Caco-2 (cell line): Measurements from ENCODE around the gene ARHGDIA. TPM values are rescaled to one million over a fixed set of nuclear protein-coding genes. Genes with fewer than 3 reads are reported as not detected.

Experiments used
- BruUV-seq: library from RNA; stranded (reverse); fragments of 400-500 nt; replicated peaks from 2 replicates; lab custom pipeline; 2021; lab: Mats Ljungman, UMichigan
- CTCF ChIA-PET: fragments of 300-600 bp; sonication (Branson Sonifier 250); formaldehyde crosslinking; loops from one replicate; lab custom pipeline; 2022; ENCODE audit warnings: antibody characterized with exemption; lab: Charles Lee
- POLR2A ChIA-PET: fragments of 300-600 bp; sonication (Branson Sonifier 250); formaldehyde crosslinking; loops from one replicate; lab custom pipeline; 2022; ENCODE audit warnings: antibody characterized with exemption; lab: Charles Lee
- DNase-seq, 2 experiments: peaks; one replicate each; pipeline versions ENCODE4 v3.0.0 to v3.0.0-alpha.2; 2020 to 2022
- H3K27me3 ChIP-seq: replicated peaks from 2 replicates; pipeline ENCODE4 v1.6.0; 2011; ENCODE audit warnings: low read length; ENCODE audit not compliant: control insufficient read depth, insufficient read depth
- H3K36me3 ChIP-seq: 2 replicates; pipeline ENCODE4 v1.5.1; 2011; ENCODE audit warnings: low read length; ENCODE audit not compliant: control insufficient read depth, insufficient read depth
- H3K4me1 ChIP-seq: fragments of 250-450 bp; sonication (Bioruptor Pico); 2 replicates; pipeline ENCODE4 v1.5.1; 2020; ENCODE audit warnings: mild to moderate bottlenecking
- H3K4me3 ChIP-seq: 2 replicates; pipeline ENCODE4 v1.5.1; 2011; ENCODE audit warnings: low read depth, mild to moderate bottlenecking, control low read depth, low read length
- H3K9me3 ChIP-seq: fragments of 250-450 bp; sonication (Bioruptor Pico); 2 replicates; pipeline ENCODE4 v1.5.1; 2020; ENCODE audit warnings: mild to moderate bottlenecking, moderate library complexity
- H3K27ac Mint-ChIP-seq: one replicate; pipeline ENCODE4 v1.8.0; 2022; ENCODE audit warnings: mixed read lengths; ENCODE audit not compliant: unreplicated experiment
- H3K27me3 Mint-ChIP-seq: one replicate; pipeline ENCODE4 v1.8.0; 2022; ENCODE audit warnings: mixed read lengths; ENCODE audit not compliant: insufficient read depth, unreplicated experiment
- H3K36me3 Mint-ChIP-seq: one replicate; pipeline ENCODE4 v1.8.0; 2022; ENCODE audit warnings: mild to moderate bottlenecking, mixed read lengths; ENCODE audit not compliant: insufficient read depth, unreplicated experiment
- H3K4me1 Mint-ChIP-seq: one replicate; pipeline ENCODE4 v1.8.0; 2022; ENCODE audit warnings: low read depth, mixed read lengths; ENCODE audit not compliant: unreplicated experiment
- H3K4me3 Mint-ChIP-seq: one replicate; pipeline ENCODE4 v1.8.0; 2022; ENCODE audit warnings: mild to moderate bottlenecking, moderate library complexity, mixed read lengths; ENCODE audit not compliant: unreplicated experiment
- H3K9me3 Mint-ChIP-seq: one replicate; pipeline ENCODE4 v1.8.0; 2022; ENCODE audit warnings: mixed read lengths; ENCODE audit not compliant: unreplicated experiment
- intact Hi-C: fragments of 100-400 bp; cut with micrococcal nuclease; formaldehyde crosslinking; loops from one replicate; pipeline ENCODE4 v1.10.0; 2022; ENCODE audit not compliant: unreplicated experiment
- total RNA-seq: library from RNA; stranded (reverse); gene quantifications from 2 replicates; pipeline ENCODE4 v1.2.3, GENCODE V29; 2022
- TF ChIP-seq, protein P1 (sequence below), 2 experiments: fragments of 200-600 bp in 1 of 2; IDR thresholded peaks; 1 replicate in 1 of 2; 2 replicates in 1 of 2; pipeline versions ENCODE4 v1.5.1 to v1.8.0; 2011 to 2022; ENCODE audit warnings: antibody characterized with exemption in 1 of 2, control low read depth in 1 of 2, inconsistent platforms in 1 of 2, low read depth in 1 of 2, low read length in 1 of 2, mild to moderate bottlenecking in 1 of 2, moderate library complexity in 1 of 2; ENCODE audit not compliant: insufficient read depth in 1 of 2, severe bottlenecking in 1 of 2, unreplicated experiment in 1 of 2

The ARHGDIA gene
- total RNA-seq, 1 experiment from 2014 or later, result 253 TPM

DNA sequence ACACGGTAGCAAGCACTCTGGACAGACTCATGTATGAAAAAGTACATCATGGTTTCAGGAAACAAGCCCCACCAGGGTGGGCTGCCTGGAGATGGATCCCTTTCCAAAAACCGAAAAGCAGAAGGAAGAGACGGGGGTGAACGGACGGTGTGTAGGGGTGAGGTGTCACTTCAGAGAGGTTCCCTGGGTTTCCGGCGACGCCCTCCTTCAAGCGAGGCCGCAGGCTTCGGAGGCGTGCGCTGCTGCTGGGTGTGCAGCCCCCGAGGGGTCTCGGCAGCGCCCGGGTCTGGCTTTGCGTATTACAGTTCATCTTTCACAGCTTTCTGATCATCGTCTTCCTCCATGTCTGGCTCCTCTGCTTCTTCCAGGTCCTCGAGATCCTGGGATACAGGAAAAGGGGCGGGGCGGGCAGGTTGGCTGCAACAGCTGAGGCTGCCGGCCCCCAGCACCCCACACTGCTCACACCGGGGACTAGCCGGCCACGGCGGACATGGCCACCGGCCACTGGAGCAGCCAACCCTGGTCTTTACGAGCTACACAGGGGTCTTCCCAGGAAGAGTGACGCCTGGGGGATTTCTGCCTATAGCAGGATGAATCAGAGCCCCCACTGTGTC, 27.3 kb downstream of the ARHGDIA start:
- POLR2A ChIA-PET, result no interaction called here
- Histone ChIP-seq H3K36me3 (no peaks in the 10 kb centered on the region; the same call in 1 of the 2 replicates), H3K4me3 (no peak overlapping the region), H3K9me3 (no peaks in the 10 kb centered on the region), H3K4me1 (no peaks in the 10 kb centered on the region), H3K27me3 (no peaks in the 10 kb centered on the region)
- Mint-ChIP-seq H3K4me3 (no peak overlapping the region), H3K27ac (peak overlapping the region; percentile 3), H3K27me3 (no peaks in the 10 kb centered on the region), H3K36me3 (peaks cover 83% of the 10 kb centered on the region), H3K4me1 (no peaks in the 10 kb centered on the region), H3K9me3 (no peaks in the 10 kb centered on the region)
- TF ChIP-seq, protein P1, sequence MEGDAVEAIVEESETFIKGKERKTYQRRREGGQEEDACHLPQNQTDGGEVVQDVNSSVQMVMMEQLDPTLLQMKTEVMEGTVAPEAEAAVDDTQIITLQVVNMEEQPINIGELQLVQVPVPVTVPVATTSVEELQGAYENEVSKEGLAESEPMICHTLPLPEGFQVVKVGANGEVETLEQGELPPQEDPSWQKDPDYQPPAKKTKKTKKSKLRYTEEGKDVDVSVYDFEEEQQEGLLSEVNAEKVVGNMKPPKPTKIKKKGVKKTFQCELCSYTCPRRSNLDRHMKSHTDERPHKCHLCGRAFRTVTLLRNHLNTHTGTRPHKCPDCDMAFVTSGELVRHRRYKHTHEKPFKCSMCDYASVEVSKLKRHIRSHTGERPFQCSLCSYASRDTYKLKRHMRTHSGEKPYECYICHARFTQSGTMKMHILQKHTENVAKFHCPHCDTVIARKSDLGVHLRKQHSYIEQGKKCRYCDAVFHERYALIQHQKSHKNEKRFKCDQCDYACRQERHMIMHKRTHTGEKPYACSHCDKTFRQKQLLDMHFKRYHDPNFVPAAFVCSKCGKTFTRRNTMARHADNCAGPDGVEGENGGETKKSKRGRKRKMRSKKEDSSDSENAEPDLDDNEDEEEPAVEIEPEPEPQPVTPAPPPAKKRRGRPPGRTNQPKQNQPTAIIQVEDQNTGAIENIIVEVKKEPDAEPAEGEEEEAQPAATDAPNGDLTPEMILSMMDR (IDR thresholded peaks at IDR 0.05; ENCODE audit: insufficient read depth in 1 of 2, low read depth in 1 of 2, low read length in 1 of 2, severe bottlenecking in 1 of 2, unreplicated experiment in 1 of 2), result no peak
- CTCF ChIA-PET, result interaction anchor here (0.7 kb wide), 1 partner anchor 162 kb away, joined by 3 read pairs; no protein-coding TSS in a partner anchor
- BruUV-seq, result no TSS peak
- intact Hi-C loops, result no loop called here
- DNase-seq, result no peak

DNA sequence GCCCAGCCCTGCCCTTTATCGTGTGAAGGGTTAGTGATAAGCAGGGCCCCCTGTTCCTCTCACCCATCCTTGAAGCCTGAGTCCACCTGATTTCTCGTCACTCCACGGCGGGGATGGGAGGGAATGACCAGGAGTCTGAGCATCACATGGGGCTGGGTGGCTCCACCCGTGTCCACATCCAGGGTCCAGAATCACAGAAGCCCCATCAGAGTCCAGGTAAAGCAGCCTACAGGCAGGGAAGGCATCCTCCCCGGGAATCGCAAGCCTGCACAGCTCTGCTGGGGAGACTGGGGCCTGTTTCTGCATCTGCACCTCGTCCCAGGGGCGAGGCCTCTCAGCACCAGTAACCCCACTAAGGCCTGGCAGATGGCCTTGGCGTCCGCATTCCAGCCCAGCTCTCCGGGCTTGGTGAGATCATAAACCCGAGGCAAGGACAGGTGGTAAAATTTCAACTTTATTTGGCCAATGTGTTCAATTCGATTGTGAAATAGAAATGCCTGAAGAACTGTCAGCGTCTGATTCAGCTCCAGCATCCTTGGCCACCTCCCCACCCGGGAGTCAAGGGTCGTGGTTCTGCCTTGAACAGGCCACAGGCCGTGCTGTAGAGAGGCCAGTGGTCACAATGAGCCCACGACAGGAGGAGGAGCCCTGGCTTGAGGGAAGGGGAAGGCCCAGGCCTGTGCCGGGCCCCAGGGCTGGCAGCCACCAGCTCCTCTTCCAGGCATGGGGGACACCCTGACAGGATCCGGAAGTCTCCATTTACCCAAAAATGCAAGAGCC, 28.2 kb downstream of the ARHGDIA start:
- Histone ChIP-seq H3K27me3 (no peaks in the 10 kb centered on the region), H3K4me1 (peaks cover 3% of the 10 kb centered on the region; the same call in 1 of the 2 replicates), H3K36me3 (no peaks in the 10 kb centered on the region; the same call in 1 of the 2 replicates), H3K9me3 (no peaks in the 10 kb centered on the region), H3K4me3 (no peak overlapping the region)
- no peak for DNase-seq
- no peaks in the 10 kb centered on the region for H3K27me3 Mint-ChIP-seq
- intact Hi-C loops, result no loop called here
- no peaks in the 10 kb centered on the region for H3K9me3 Mint-ChIP-seq
- no TSS peak for BruUV-seq
- TF ChIP-seq, protein P1 (IDR thresholded peaks at IDR 0.05; ENCODE audit: insufficient read depth in 1 of 2, low read depth in 1 of 2, low read length in 1 of 2, severe bottlenecking in 1 of 2, unreplicated experiment in 1 of 2), result no peak
- no peak overlapping the region for H3K4me3 Mint-ChIP-seq
- peaks cover 74% of the 10 kb centered on the region for H3K36me3 Mint-ChIP-seq
- peak overlapping the region; percentile 3 for H3K27ac Mint-ChIP-seq
- no peaks in the 10 kb centered on the region for H3K4me1 Mint-ChIP-seq
- ChIA-PET POLR2A (interaction anchor here (0.9 kb wide), 1 partner anchor 9 kb away, joined by 3 read pairs; no protein-coding TSS in a partner anchor), CTCF (interaction anchor here (0.7 kb wide), 1 partner anchor 163 kb away, joined by 3 read pairs; no protein-coding TSS in a partner anchor)

DNA sequence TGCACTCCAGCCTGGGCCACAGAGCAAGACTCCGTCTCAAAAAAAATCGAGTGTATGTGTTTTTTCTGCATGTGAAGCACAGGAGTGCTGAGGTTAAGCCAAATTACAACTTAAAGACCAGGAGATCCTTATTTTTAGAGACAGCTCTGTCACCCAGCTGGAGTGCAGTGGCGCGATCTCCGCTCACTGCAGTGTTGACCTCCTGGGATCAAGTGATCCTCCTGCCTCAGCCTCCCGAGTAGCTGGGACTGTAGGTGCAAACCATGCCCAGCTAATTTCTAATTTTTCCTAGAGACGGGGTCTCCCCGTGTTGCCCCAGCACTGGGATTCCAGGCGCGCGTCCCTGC, 28.8 kb downstream of the ARHGDIA start:
- peaks cover 68% of the 10 kb centered on the region for H3K36me3 Mint-ChIP-seq
- no peaks in the 10 kb centered on the region for H3K4me1 Mint-ChIP-seq
- no peaks in the 10 kb centered on the region for H3K27me3 ChIP-seq
- POLR2A ChIA-PET, result no interaction called here
- H3K4me3 Mint-ChIP-seq, result no peak overlapping the region
- H3K4me1 ChIP-seq, result peaks cover 5% of the 10 kb centered on the region; the same call in 1 of the 2 replicates
- H3K36me3 ChIP-seq, result no peaks in the 10 kb centered on the region
- CTCF ChIA-PET, result interaction anchor here (0.6 kb wide), 1 partner anchor 210 kb away, joined by 4 read pairs; no protein-coding TSS in a partner anchor
- intact Hi-C loops, result no loop called here
- no peak overlapping the region for H3K27ac Mint-ChIP-seq
- H3K27me3 Mint-ChIP-seq, result no peaks in the 10 kb centered on the region
- no peak overlapping the region for H3K4me3 ChIP-seq
- no peaks in the 10 kb centered on the region for H3K9me3 Mint-ChIP-seq
- TF ChIP-seq, protein P1 (IDR thresholded peaks at IDR 0.05; ENCODE audit: insufficient read depth in 1 of 2, low read depth in 1 of 2, low read length in 1 of 2, severe bottlenecking in 1 of 2, unreplicated experiment in 1 of 2), result no peak
- BruUV-seq, result no TSS peak
- no peak for DNase-seq
- H3K9me3 ChIP-seq, result no peaks in the 10 kb centered on the region
